DOHH2 (cell line): ENCODE data around the gene CLASP1.

Experiments used
- H3F3A ChIP-seq: fragments of 200-600 bp; sonication (generic), shearing (Covaris generic); 2 replicates; pipeline ENCODE4 v1.6.0; 2016; ENCODE audit warnings: antibody characterized with exemption, mild to moderate bottlenecking; ENCODE audit not compliant: control insufficient read depth, insufficient read depth
- H3K27ac ChIP-seq: fragments of 200-600 bp; sonication (generic); 2 replicates; pipeline ENCODE4 v1.5.1; 2014; ENCODE audit warnings: low read depth, mild to moderate bottlenecking, low read length, moderate library complexity
- H3K27me3 ChIP-seq: fragments of 200-600 bp; sonication (generic); 2 replicates; pipeline ENCODE4 v1.6.1; 2014; ENCODE audit warnings: mild to moderate bottlenecking, low read length, mixed read lengths; ENCODE audit not compliant: control insufficient read depth
- H3K36me3 ChIP-seq: fragments of 200-600 bp; sonication (generic); 2 replicates; pipeline ENCODE4 v1.6.1; 2014; ENCODE audit warnings: mild to moderate bottlenecking, low read length, moderate library complexity, mixed read lengths; ENCODE audit not compliant: control insufficient read depth
- H3K4me1 ChIP-seq: fragments of 200-600 bp; sonication (generic); 2 replicates; pipeline ENCODE4 v1.6.1; 2014; ENCODE audit warnings: mild to moderate bottlenecking, low read length, mixed read lengths; ENCODE audit not compliant: control insufficient read depth
- H3K4me2 ChIP-seq: fragments of 200-600 bp; sonication (generic); 2 replicates; pipeline ENCODE4 v1.6.0; 2014; ENCODE audit warnings: mild to moderate bottlenecking, low read length, moderate library complexity
- H3K4me3 ChIP-seq: fragments of 200-600 bp; sonication (generic); 2 replicates; pipeline ENCODE4 v1.5.1; 2014; ENCODE audit warnings: mild to moderate bottlenecking, low read length, mixed read lengths
- H3K79me2 ChIP-seq: fragments of 200-600 bp; sonication (generic); 2 replicates; pipeline ENCODE4 v1.6.1; 2014; ENCODE audit warnings: mild to moderate bottlenecking, low read length, mixed read lengths; ENCODE audit not compliant: control insufficient read depth
- H3K9me2 ChIP-seq: fragments of 200-600 bp; sonication (generic); replicated peaks from 2 replicates; pipeline ENCODE4 v1.6.1; 2014; ENCODE audit warnings: mild to moderate bottlenecking, low read length, mixed read lengths; ENCODE audit not compliant: control insufficient read depth
- H3K9me3 ChIP-seq: fragments of 200-600 bp; sonication (generic); 2 replicates; pipeline ENCODE4 v1.6.1; 2014; ENCODE audit warnings: antibody characterized with exemption, low read length, mixed read lengths; ENCODE audit not compliant: control insufficient read depth, insufficient read depth
- H4K20me1 ChIP-seq: fragments of 200-600 bp; sonication (generic); 2 replicates; pipeline ENCODE4 v1.6.0; 2014; ENCODE audit warnings: low read depth, mild to moderate bottlenecking, antibody characterized with exemption, low read length, moderate library complexity; ENCODE audit not compliant: control insufficient read depth, insufficient read depth
- CTCF ChIP-seq: fragments of 200-600 bp; sonication (generic); IDR thresholded peaks from one replicate; pipeline ENCODE4 v1.5.1; 2014; ENCODE audit warnings: antibody characterized with exemption, mild to moderate bottlenecking, low read depth, low read length; ENCODE audit not compliant: poor library complexity, severe bottlenecking
- EZH2phosphoT487 ChIP-seq: fragments of 200-600 bp; sonication (generic); IDR thresholded peaks from 2 replicates; pipeline ENCODE4 v1.6.1; 2017; ENCODE audit warnings: borderline replicate concordance, mild to moderate bottlenecking, antibody characterized with exemption, low read length, moderate library complexity, mixed read lengths

CLASP1 gene

GRCh38 chr2:121350890-121351289 is 298.4 kb downstream of the CLASP1 start:
- Histone ChIP-seq H3K4me2 (no peak overlapping the region), H3K27me3 (no peaks in the 10 kb centered on the region), H3K79me2 (no peaks in the 10 kb centered on the region), H3K4me3 (no peak overlapping the region), H3K36me3 (peaks cover 77% of the 10 kb centered on the region), H3K4me1 (no peaks in the 10 kb centered on the region), H3K27ac (no peak overlapping the region), H3K9me2 (no peaks in the 10 kb centered on the region), H4K20me1 (no peaks in the 10 kb centered on the region), H3K9me3 (no peaks in the 10 kb centered on the region), H3F3A (no peaks in the 10 kb centered on the region)
- no peak for TF ChIP-seq EZH2phosphoT487
- no peak for TF ChIP-seq CTCF

- Histone ChIP-seq H3K79me2 (no peaks in the 10 kb centered on the region), H3K27ac (no peak overlapping the region), H3F3A (no peaks in the 10 kb centered on the region), H3K4me1 (no peaks in the 10 kb centered on the region), H3K4me3 (no peak overlapping the region), H3K9me3 (no peaks in the 10 kb centered on the region), H4K20me1 (no peaks in the 10 kb centered on the region), H3K9me2 (no peaks in the 10 kb centered on the region), H3K27me3 (no peaks in the 10 kb centered on the region), H3K4me2 (no peak overlapping the region), H3K36me3 (peaks cover 77% of the 10 kb centered on the region)
- TF ChIP-seq EZH2phosphoT487 (no peak), CTCF (no peak)
These were observed 298.9 kb downstream of the CLASP1 start for GRCh38 chr2:121350402-121350775.

GRCh38 chr2:121349721-121350401 is 299.4 kb downstream of the CLASP1 start:
- no peak overlapping the region for H3K4me2 ChIP-seq
- peaks cover 76% of the 10 kb centered on the region for H3K36me3 ChIP-seq
- no peaks in the 10 kb centered on the region for H3K4me1 ChIP-seq
- H3F3A ChIP-seq = no peaks in the 10 kb centered on the region
- H3K9me2 ChIP-seq = no peaks in the 10 kb centered on the region
- H3K9me3 ChIP-seq = no peaks in the 10 kb centered on the region
- no peak for TF ChIP-seq CTCF
- TF ChIP-seq EZH2phosphoT487 = no peak
- H4K20me1 ChIP-seq = no peaks in the 10 kb centered on the region
- H3K79me2 ChIP-seq = no peaks in the 10 kb centered on the region
- H3K27ac ChIP-seq = no peak overlapping the region
- no peaks in the 10 kb centered on the region for H3K27me3 ChIP-seq
- H3K4me3 ChIP-seq = no peak overlapping the region
